Activated CD4-positive, alpha-beta T cell treated with anti-CD3 and anti-CD28 coated beads, Interleukin-10, Interleukin-2, amounts not matched to agents 100 ng/mL and 50 ng/mL, durations not matched to agents 16 hours and 8 hours (primary cell): ENCODE results near the gene UBXN1.

Experiments
- DNase-seq: peaks from one replicate; pipeline ENCODE4 v3.0.0-alpha.2; 2020

Gene UBXN1, protein sequence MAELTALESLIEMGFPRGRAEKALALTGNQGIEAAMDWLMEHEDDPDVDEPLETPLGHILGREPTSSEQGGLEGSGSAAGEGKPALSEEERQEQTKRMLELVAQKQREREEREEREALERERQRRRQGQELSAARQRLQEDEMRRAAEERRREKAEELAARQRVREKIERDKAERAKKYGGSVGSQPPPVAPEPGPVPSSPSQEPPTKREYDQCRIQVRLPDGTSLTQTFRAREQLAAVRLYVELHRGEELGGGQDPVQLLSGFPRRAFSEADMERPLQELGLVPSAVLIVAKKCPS

GRCh38 chr11:62678770-62679696 lies at the start of gene UBXN1:
TSS of gene UBXN1 (minus strand) at chr11:62679073. CDS start at chr11:62678923, 150 bp downstream.
- peak; percentile 89 for DNase-seq

DNA sequence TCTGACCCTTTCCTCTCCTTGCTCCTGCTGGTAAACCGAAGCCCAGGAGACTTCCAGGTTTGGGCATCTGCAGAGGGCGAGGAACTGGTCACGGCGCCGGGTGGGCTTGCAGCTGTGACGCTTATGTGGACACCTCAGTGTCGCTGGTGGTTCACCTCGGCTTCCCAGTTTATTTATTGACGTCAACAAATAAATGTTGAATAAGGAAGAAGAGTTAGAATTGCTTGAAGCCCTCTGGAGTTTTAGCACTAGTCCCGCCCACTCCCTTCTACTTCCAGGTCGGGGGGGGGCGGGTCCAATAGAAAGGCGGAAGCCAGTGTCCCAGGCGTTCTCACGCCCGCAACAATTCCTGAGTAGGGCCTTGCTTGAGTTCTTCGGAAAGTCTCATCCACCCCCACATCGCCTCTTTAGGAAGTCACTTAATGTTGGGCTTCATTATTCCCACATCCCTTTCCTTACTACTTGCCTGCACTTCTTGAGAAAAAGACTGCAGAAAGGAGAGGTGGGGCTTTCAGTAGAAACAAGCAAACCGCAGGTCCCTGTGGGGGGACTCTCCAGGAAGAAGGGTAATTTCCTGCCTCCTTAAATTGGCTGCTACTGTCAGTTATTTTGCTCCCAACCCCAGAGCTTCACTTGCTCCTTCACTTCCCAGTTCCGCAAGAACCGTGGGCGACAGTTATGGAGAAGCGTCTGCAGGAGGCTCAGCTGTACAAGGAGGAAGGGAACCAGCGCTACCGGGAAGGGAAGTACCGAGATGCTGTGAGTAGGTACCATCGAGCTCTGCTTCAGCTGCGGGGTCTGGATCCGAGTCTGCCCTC lies 49.5 kb upstream of the UBXN1 start, which contains the start of gene TTC9C:
TTC9C (plus strand) TSS at position 316 of the 818 bp plus-strand sequence; CDS start at position 679, 363 bp downstream.
- peak; percentile 87 for DNase-seq

DNA sequence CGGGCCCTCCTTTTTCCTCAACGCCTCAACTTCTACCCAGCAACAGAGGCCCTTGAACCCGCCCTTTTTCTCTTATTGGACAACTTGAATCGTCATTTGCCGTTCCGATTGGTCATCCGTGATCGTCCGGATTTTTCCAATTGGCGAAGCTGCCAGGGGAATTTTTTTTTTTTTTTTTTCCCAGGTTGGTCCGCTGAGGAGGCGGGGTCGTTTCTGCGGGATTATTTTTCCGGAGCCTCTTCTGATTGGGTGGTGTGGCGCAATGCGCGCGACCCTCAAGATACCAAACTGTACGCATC lies 48.9 kb upstream of the UBXN1 start:
- peak; percentile 96 for DNase-seq

- DNase-seq: peak; percentile 100
These were observed 48.4 kb upstream of the UBXN1 start, which contains the start of gene HNRNPUL2 for GRCh38 chr11:62727165-62727871. TSS of gene HNRNPUL2 (minus strand) at chr11:62727457. CDS start at chr11:62727156, 301 bp downstream.

GRCh38 chr11:62726915-62727164 lies 48.0 kb upstream of the UBXN1 start:
- no peak for DNase-seq

DNA sequence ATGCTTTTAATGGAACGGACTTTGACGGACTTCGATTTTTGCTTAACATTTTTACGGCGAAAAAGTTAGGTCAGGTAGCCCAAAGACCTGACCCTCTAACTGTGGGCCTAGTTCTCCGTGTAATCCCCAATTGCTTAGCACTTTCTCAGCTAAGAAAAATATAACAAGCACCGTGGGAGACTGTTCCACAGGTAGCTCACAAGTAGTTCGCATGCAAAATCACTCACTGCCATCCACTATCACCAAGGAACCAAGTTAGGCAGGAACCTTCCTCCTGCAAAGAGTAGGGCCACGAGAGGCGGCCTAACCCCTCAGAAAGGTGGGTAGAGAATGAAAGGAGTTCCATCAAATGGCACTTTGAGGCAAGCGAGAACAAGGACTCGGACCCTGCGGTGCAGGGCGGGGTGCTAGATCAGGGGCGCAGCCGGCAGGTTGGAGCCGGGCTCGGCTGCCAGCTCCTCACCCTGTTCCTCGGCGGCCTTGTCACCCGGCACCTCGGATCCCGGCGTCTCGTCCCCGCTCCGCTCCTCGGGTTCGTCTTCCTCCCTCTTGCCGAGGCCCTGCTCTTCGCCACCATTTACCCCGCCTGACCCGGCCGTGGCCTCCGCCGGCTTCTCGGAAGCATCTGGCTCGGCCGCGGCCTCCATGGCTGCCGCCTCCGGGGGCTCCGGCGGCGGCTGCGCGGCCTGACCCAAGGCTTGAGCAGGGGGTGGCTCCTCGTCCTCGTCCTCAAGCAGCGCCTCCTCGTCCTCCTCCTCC lies 47.5 kb upstream of the UBXN1 start:
- no peak for DNase-seq

GRCh38 chr11:62725646-62726045 lies 46.8 kb upstream of the UBXN1 start:
- DNase-seq: no peak

GRCh38 chr11:62724171-62724570 lies 45.3 kb upstream of the UBXN1 start:
- no peak for DNase-seq

DNA sequence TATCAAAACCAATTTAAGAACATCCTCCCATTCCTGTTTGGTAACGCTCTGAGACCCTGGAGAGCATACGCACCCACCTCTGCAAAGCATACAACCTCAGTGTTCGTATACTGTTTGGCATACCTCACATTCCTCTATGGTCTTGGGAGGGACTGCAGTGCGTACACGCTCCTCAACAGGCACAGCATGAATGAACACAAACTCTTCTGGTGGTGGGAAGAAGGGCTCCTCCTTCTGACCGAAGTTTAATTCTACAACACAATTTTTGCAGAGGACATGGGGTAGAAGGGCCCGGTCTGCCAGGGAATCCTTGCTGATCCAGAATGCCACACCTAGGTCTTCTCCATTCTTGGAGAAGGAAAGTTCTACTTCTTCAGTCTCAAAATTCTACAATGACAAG lies 43.1 kb upstream of the UBXN1 start:
- no peak for DNase-seq

DNA sequence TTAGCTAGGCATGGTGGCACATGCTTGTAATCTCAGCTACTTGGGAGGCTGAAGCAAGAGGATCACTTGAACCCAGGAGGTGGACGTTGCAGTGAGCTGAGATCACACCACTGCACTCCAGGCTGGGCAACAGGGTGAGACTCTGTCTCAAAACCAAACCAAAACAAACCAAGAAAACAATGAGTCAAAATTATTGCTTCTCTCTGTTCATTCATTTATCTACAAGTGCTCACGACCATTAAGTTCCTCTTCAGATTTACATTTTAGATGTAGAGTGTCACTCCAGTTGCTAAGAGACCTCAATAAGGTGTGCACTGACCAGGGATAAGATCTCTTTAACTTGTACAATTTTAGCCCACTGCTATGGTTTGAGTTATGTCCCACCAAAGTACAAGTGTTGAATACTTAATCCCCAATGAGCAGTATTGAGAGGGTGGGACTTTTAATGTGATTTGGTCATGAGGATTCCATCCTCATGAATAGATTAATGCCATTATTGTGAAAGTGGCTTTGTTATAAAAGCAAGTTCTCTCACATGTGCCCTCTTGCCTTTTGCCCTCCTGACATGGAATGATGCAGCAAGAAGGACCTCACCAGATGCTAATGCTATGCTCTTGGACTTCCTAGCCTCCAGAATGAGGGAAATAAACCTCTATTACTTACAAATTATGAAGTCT lies 40.6 kb upstream of the UBXN1 start:
- peak; percentile 40 for DNase-seq

- DNase-seq: no peak
These were observed 37.9 kb upstream of the UBXN1 start for GRCh38 chr11:62716816-62717215.

GRCh38 chr11:62716206-62716605 lies 37.3 kb upstream of the UBXN1 start:
- no peak for DNase-seq

DNA sequence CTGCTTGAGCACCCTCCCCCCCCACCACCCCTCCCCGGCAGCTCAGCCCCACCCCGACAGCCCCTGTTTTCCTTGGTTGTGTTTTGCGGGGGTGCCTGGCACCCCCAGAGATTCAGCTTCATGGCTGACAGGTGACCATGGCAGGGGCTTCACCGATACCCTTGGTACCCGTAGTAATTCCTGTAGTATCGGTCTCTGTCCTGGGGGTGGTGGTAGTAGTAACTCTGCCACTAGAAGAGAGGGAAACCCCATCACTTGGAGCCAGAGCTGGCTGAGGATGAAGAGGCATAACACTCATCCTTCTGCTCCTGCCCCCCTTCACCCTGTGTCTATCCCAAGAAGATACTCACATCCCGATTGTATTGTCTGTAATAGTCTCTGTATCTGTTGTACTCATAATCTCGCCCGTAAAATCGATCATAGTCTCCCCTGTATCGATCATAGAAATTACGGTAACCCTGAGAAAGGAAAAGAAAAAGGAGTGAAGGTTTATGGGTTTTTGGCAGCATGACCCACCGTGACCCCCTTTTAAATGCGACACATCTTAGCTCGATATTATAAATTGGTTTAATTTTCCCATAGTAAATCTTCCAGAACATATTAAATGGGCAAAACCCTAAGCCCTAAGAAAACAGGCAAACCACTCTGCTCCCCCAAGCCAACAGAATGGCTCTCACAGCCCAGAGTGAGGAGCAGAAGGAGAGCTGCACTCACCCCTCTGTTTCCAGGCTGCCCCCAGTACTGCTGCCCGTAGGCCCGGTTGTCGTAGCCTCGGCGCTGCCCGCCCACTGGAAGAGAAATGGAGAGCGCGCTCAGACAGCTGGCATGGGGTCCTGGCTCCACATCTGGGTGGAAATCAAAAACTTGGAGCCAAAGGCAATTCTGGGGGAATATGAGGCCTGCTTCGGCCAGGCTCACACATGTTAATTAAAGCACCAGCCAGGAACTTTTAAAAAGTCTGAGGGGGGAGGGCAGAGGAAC lies 36.6 kb upstream of the UBXN1 start:
- DNase-seq: no peak

GRCh38 chr11:62713343-62713742 lies 34.5 kb upstream of the UBXN1 start:
- no peak for DNase-seq

DNA sequence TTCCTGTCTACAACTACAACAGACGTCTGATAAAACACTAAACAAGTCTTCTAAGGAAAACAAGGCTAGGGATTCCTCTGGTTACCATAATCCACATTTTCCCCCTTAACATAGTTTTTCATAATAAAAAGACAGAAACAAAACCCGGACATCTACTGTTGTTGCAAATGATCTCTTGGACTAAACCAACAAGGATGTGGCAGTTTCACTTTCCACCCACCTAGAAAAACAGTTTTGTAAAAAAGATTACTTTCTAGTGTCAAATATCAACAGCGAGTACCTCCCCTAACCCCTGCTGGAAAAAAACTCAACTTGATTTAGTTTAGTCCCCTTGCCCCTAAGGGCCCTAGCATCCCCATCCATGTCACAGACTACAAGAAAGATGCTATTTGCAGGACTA lies 34.0 kb upstream of the UBXN1 start:
- DNase-seq: no peak

- DNase-seq: no peak
These were observed 33.5 kb upstream of the UBXN1 start for GRCh38 chr11:62712276-62712812.

GRCh38 chr11:62710001-62710345 lies 31.1 kb upstream of the UBXN1 start:
- DNase-seq: no peak

GRCh38 chr11:62709247-62710000 lies 30.6 kb upstream of the UBXN1 start:
- peak; percentile 98 for DNase-seq

DNA sequence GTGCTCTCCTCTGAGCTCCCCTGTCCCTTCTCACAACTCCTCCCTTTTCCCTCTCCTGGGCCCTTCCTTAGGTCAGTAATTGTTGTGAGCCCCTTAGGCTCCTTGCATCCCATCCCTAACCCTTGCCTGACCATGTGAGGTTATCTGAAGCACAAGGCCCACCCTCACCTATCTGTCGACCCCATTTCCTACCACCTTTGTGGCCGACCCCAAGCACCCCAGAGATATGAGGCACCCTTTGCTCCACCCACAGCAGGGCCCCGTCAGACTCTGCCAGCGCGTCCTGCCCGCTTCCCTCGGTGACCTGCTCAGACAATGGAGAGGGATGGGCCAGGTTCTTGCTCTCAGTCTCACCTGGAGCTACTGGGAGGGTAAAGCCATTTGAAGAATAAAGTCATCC lies 29.9 kb upstream of the UBXN1 start:
- peak; percentile 43 for DNase-seq
